GM10248 (cell line): ENCODE measurements around the gene TEX52.

Source experiments
- CTCF ChIA-PET: fragments of 300-600 bp; sonication (Branson Sonifier 250); formaldehyde crosslinking; extraction: SDS; loops from one replicate; lab custom pipeline; 2021; ENCODE audit warnings: antibody characterized with exemption; lab: Yijun Ruan, JAX
- POLR2A ChIA-PET: fragments of 350-650 bp; sonication (Branson Sonifier 250); formaldehyde crosslinking; extraction: SDS; loops from one replicate; lab custom pipeline; 2020; ENCODE audit warnings: antibody characterized with exemption; lab: Yijun Ruan, JAX
- DNase-seq: peaks from one replicate; pipeline ENCODE4 v3.0.0; 2012; ENCODE audit errors: extremely low spot score
- CTCF ChIP-seq: IDR thresholded peaks from 2 replicates; pipeline ENCODE4 v1.5.1; 2012; ENCODE audit warnings: mild to moderate bottlenecking, low read depth; ENCODE audit errors: extremely low read depth, missing control alignments, control extremely low read depth

TEX52 gene

GRCh38 chr12:2893007-2893406 lies 36.2 kb upstream of the TEX52 start:
- DNase-seq, result no peak
- POLR2A ChIA-PET, result no interaction called here
- CTCF ChIA-PET, result no interaction called here
- no peak for TF ChIP-seq CTCF

- ChIA-PET POLR2A (interaction anchor here (0.6 kb wide), 1 partner anchor 16 kb away, joined by 3 read pairs; no protein-coding TSS in a partner anchor), CTCF (no interaction called here)
- DNase-seq, result no peak
- TF ChIP-seq CTCF, result no peak
Observed at GRCh38 chr12:2892246-2892645, 35.4 kb upstream of the TEX52 start.

GRCh38 chr12:2891240-2892053 lies 34.6 kb upstream of the TEX52 start:
- ChIA-PET POLR2A (interaction anchor here (0.6 kb wide), 1 partner anchor 16 kb away, joined by 3 read pairs; no protein-coding TSS in a partner anchor), CTCF (interaction anchor here (1.3 to 2.1 kb wide), 2 partner anchors 16 to 37 kb away, joined by 3 to 7 read pairs; no protein-coding TSS in a partner anchor)
- peak; percentile 27 for DNase-seq
- no peak for TF ChIP-seq CTCF

- peak; percentile 98 for DNase-seq
- CTCF ChIA-PET, result interaction anchor here (1.0 to 2.1 kb wide), 6 partner anchors 10 to 150 kb away, joined by 3 to 9 read pairs (median 6); no protein-coding TSS in a partner anchor
- POLR2A ChIA-PET, result interaction anchor here (0.5 to 1.4 kb wide), 2 partner anchors 13 to 52 kb away, joined by 3 to 4 read pairs; no protein-coding TSS in a partner anchor
- TF ChIP-seq CTCF, result peak; percentile 2
Observed at GRCh38 chr12:2890388-2891239, 33.8 kb upstream of the TEX52 start, which contains the start of gene TULP3. TULP3 (plus strand) TSS chr12:2890891; CDS start chr12:2890948, 57 bp downstream.

GRCh38 chr12:2890001-2890387 lies 33.2 kb upstream of the TEX52 start:
- no peak for DNase-seq
- ChIA-PET POLR2A (interaction anchor here (0.5 to 1.4 kb wide), 2 partner anchors 12 to 53 kb away, joined by 3 to 4 read pairs; no protein-coding TSS in a partner anchor), CTCF (interaction anchor here (1.0 to 2.1 kb wide), 5 partner anchors 9 to 151 kb away, joined by 3 to 9 read pairs (median 7); no protein-coding TSS in a partner anchor)
- TF ChIP-seq CTCF, result no peak

- no peak for DNase-seq
- CTCF ChIA-PET, result interaction anchor here (0.8 to 1.0 kb wide), 2 partner anchors 10 to 32 kb away, joined by 3 read pairs; partner anchors contain the start of genes FOXM1 and RHNO1
- POLR2A ChIA-PET, result no interaction called here
- TF ChIP-seq CTCF, result no peak
Observed at GRCh38 chr12:2886768-2887450, 30.1 kb upstream of the TEX52 start.
